ENCODE measurements around the gene TPSB2. TPM values are rescaled to one million over a fixed set of nuclear protein-coding genes. Genes with fewer than 3 reads are reported as not detected.

The TPSB2 gene
- total RNA-seq, 4 donors from 2014 or later: 7.5 to 304 (median 199) TPM

DNA sequence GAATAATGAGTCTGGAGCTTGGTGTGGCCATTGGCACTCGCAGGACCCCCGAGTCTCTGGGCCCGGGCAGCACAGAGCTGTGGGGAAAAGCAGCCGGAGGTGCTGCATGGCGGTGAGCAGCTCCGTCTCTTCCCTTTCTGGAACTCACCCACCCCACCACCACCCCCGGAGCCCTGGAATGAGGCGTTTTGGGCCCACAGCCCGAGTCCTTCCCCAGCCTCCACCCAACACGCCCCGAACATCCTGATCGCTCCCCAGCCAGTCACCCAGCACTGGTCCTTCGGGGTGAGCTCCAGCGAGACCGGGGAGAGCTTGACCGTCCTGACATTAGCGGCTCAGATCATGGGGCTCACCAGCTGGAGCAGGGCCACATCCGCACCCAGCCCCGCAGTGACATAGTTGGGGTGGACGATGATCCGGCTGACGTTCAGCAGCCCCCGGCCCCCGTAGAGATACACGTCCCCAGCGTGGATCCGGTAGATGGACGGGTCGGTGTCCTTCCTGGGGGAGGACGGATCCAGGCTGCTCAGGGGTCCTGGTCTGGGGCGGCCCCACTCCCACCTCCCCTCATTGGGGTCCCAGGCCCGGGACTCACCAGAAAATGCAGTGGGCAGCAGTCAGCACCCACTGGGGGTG lies 32.3 kb upstream of the TPSB2 start:
- Histone ChIP-seq H3K9me3 (no peaks in the 10 kb centered on the region), H3K27ac (replicated peaks in 1 of 4) (no peak overlapping the region), H3K36me3 (no peaks in the 10 kb centered on the region), H3K4me3 (no peak overlapping the region), H3K27me3 (peaks cover 0 to 78% (median 26%) of the 10 kb centered on the region in 4 donors), H3K4me1 (peaks cover 0 to 9% (median 6%) of the 10 kb centered on the region in 4 donors)
- 80% methylated on average over 30 of the region's 32 CpGs for WGBS
- intact Hi-C loops (cut with DNase I): no loop called here
- DNase-seq (ENCODE audit: extremely low spot score): no peak
- TF ChIP-seq, protein P1, sequence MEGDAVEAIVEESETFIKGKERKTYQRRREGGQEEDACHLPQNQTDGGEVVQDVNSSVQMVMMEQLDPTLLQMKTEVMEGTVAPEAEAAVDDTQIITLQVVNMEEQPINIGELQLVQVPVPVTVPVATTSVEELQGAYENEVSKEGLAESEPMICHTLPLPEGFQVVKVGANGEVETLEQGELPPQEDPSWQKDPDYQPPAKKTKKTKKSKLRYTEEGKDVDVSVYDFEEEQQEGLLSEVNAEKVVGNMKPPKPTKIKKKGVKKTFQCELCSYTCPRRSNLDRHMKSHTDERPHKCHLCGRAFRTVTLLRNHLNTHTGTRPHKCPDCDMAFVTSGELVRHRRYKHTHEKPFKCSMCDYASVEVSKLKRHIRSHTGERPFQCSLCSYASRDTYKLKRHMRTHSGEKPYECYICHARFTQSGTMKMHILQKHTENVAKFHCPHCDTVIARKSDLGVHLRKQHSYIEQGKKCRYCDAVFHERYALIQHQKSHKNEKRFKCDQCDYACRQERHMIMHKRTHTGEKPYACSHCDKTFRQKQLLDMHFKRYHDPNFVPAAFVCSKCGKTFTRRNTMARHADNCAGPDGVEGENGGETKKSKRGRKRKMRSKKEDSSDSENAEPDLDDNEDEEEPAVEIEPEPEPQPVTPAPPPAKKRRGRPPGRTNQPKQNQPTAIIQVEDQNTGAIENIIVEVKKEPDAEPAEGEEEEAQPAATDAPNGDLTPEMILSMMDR (IDR thresholded peaks at IDR 0.05): no peak
- TF ChIP-seq EP300 (IDR thresholded peaks at IDR 0.05): no peak
- no peak for TF ChIP-seq POLR2AphosphoS5 (IDR thresholded peaks at IDR 0.05)
- TF ChIP-seq POLR2A (IDR thresholded peaks at IDR 0.05; ENCODE audit: low read depth): no peak

DNA sequence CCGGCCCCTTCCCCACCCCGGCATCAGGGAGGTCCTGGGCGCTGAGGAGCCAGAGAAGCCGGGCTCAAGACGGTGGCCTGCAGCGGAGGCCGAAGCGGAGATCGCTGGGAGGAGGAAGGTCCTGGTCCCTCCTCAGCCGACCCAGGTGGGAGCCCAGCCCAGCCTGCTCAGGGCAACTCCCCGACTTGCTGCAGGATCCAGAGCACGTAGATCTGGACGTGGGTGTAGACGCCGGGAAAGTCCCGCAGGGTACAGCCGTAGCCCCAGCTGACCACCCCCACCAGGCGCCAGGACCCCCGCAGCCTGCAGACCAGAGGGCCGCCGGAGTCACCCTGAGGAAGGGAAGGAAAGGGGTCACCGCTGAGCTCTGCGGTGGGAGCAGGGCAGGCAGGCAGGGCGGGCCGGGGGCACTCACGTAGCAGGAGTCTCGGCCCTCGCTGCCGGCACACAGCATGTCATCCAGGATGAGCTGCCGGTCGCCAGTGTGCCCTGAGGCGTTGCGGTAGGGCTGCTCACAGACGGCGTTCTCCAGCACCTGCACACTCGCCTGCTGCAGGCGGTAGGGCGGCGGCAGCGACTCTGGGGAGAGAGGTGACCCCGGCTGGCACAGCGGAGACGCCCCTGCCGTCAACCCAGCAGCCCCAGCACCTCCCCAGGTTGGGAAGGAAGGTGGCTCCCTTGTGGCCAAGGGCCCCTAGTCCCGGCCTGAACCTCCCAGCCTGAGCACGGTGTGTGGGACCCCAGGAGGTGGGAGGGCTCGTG lies 31.3 kb upstream of the TPSB2 start:
- TF ChIP-seq POLR2A (IDR thresholded peaks at IDR 0.05; ENCODE audit: low read depth): no peak
- TF ChIP-seq, protein P1 (IDR thresholded peaks at IDR 0.05): no peak
- TF ChIP-seq POLR2AphosphoS5 (IDR thresholded peaks at IDR 0.05): no peak
- TF ChIP-seq EP300 (IDR thresholded peaks at IDR 0.05): no peak
- WGBS: 16% methylated on average over 30 of the region's 47 CpGs
- Histone ChIP-seq H3K27me3 (peaks cover 0 to 84% (median 26%) of the 10 kb centered on the region in 4 donors), H3K9me3 (no peaks in the 10 kb centered on the region), H3K36me3 (no peaks in the 10 kb centered on the region), H3K27ac (replicated peaks in 1 of 4) (no peak overlapping the region), H3K4me3 (no peak overlapping the region), H3K4me1 (peaks cover 0 to 9% (median 6%) of the 10 kb centered on the region in 4 donors)
- no peak for DNase-seq (ENCODE audit: extremely low spot score)
- intact Hi-C loops (cut with DNase I): no loop called here

DNA sequence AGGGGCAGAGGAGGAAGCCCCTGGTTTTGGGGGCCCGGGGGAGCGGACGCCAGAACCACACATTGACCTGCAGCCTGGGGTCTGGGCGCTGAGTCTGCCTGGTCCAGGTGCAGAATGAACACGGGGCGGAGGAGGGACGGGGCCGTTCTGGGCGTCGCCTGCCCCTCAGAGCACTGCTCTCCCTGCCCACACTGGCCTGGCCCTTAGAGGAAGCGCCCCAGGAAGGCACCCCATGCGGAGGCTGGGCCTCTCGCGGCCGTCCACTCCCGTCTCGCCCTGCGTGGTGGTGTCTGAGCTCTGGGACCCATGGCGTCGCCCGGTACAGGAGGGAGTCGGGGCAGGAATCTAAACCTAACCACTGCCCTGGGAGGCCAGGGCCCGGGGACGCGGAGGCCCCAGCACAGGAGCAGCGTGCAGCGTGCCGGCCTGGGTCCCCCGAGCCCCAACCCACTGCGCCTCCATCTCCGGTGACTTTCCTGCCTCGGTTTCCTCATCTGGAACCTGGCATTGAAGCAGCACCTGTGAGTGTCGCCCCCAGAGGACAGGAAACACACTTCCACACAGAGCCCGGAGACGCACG lies 30.2 kb upstream of the TPSB2 start:
- intact Hi-C loops (cut with DNase I): no loop called here
- TF ChIP-seq EP300 (IDR thresholded peaks at IDR 0.05) (no peak), POLR2AphosphoS5 (IDR thresholded peaks at IDR 0.05) (no peak), POLR2A (IDR thresholded peaks at IDR 0.05; ENCODE audit: low read depth) (no peak)
- TF ChIP-seq, protein P1 (IDR thresholded peaks at IDR 0.05): no peak
- H3K4me3 ChIP-seq: no peak overlapping the region
- 80% methylated on average over 3 of the region's 36 CpGs for WGBS
- H3K9me3 ChIP-seq: no peaks in the 10 kb centered on the region
- H3K27me3 ChIP-seq: peaks cover 0 to 85% (median 26%) of the 10 kb centered on the region in 4 donors
- peaks cover 0 to 9% (median 6%) of the 10 kb centered on the region in 4 donors for H3K4me1 ChIP-seq
- no peaks in the 10 kb centered on the region for H3K36me3 ChIP-seq
- no peak for DNase-seq (ENCODE audit: extremely low spot score)
- H3K27ac ChIP-seq (replicated peaks in 1 of 4): no peak overlapping the region

DNA sequence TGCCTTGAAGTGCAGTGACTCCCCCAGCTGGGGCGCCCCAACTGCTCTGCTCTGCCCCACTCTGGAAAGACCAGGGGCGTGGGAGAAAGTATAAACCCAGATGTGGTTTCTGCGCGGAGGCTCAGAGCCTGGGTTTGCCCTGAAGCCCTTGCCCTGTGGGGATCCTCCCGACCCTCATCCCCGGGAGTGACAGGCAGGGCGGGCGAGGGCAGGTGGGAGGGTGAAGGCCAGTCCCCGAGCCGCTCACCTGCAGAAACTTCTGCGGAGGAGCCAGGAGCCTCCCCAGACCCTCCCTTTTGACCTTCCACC lies 29.7 kb upstream of the TPSB2 start:
- Histone ChIP-seq H3K9me3 (no peaks in the 10 kb centered on the region), H3K4me3 (no peak overlapping the region), H3K36me3 (no peaks in the 10 kb centered on the region), H3K27ac (replicated peaks in 1 of 4) (no peak overlapping the region), H3K27me3 (peaks cover 0 to 87% (median 26%) of the 10 kb centered on the region in 4 donors), H3K4me1 (peaks cover 0 to 9% (median 6%) of the 10 kb centered on the region in 4 donors)
- intact Hi-C loops (cut with DNase I): no loop called here
- no peak for TF ChIP-seq POLR2AphosphoS5 (IDR thresholded peaks at IDR 0.05)
- TF ChIP-seq POLR2A (IDR thresholded peaks at IDR 0.05; ENCODE audit: low read depth): no peak
- TF ChIP-seq EP300 (IDR thresholded peaks at IDR 0.05): no peak
- TF ChIP-seq, protein P1 (IDR thresholded peaks at IDR 0.05): no peak
- 17% methylated on average over 10 of the region's 11 CpGs for WGBS
- DNase-seq (ENCODE audit: extremely low spot score): no peak
